Stimulated activated CD4-positive, alpha-beta T cell treated with anti-CD3 and anti-CD28 coated beads, Interleukin-1b, Interleukin-23, amount 100 ng/mL, for 4 hours (primary cell): ENCODE data around the gene FLT3LG.

Experiments used
- DNase-seq, 2 donors: peaks; one replicate each; pipeline ENCODE4 v3.0.0-alpha.2; 2020; ENCODE audit warnings: low read depth in 2 of 2

The FLT3LG gene

GRCh38 chr19:49473868-49474541, at the start of gene FLT3LG:
FLT3LG (plus strand) TSS chr19:49474215; CDS start chr19:49474640, 425 bp downstream.
- peak; percentile 85 to 86 for DNase-seq

DNA sequence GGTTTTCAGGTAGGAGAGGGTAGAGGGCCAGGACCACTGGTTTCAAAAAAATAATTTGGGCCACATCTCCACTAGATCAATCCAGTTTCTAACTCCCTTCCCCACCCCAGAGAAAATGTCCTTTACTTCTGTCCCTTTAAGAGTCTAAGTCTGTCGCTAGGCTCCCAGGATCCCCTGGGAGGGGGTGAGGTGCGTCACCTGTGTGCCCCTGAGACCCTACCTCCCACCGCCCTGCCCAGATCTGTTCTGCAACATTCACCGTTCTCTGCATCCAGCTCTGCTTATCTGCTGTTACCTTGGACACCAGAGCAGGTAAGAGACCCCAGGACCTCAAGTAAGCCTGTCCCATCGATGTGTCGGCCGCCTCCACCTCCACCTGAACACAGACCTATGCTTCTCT, 48.8 kb upstream of the FLT3LG start, which contains the start of gene GFY:
Gene GFY, plus strand, starts transcription at position 211 of the 400 bp plus-strand sequence. CDS start 1,043 bp downstream, outside the sequence.
- no peak for DNase-seq

GRCh38 chr19:49425922-49426592, 48.0 kb upstream of the FLT3LG start:
- no peak for DNase-seq

GRCh38 chr19:49427339-49427738, 46.7 kb upstream of the FLT3LG start:
- no peak for DNase-seq

GRCh38 chr19:49427855-49428546, 46.0 kb upstream of the FLT3LG start:
- DNase-seq = no peak

DNA sequence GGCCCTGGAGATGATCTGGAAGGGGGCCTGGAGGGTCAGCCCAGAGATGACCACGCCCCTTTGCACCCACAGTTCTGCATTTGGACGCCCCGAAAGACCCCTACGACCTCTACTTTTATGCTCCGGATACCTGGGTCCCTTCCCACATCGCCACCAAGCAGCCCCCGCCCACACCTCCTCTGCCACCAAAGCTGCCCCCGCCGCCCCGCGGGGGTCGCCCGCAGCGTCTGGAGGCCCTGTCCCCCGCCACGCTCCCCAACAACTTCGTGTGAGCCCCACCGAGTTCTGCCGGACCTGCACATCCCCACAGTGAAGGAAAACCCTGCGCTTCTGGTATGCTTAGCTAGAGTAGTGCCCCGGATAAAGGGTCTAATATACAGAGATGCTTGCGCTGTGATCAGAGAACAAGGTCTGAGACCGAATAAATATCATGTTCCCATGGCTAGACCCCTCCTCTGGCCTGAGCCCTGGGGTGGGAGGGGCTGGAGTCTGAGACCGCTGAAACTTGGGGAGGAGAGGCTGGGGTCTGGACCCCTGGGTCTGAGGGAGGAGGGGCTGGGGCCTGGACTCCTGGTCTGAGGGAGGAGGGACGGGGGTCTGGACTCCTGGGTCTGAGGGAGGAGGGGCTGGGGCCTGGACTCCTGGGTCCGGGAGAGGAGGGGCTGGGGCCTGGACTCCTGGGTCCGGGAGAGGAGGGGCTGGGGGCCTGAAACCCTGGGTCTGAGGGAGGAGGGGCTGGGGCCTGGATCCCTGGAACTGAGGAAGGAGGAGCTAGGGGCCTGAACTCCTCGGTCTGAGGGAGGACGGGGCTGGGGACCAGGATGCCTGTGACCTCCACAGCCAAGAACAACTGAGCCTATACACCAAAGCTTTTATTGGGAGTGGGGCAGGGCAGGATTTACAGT, 45.2 kb upstream of the FLT3LG start:
- no peak for DNase-seq

GRCh38 chr19:49430172-49430677, 43.8 kb upstream of the FLT3LG start:
- DNase-seq = no peak

DNA sequence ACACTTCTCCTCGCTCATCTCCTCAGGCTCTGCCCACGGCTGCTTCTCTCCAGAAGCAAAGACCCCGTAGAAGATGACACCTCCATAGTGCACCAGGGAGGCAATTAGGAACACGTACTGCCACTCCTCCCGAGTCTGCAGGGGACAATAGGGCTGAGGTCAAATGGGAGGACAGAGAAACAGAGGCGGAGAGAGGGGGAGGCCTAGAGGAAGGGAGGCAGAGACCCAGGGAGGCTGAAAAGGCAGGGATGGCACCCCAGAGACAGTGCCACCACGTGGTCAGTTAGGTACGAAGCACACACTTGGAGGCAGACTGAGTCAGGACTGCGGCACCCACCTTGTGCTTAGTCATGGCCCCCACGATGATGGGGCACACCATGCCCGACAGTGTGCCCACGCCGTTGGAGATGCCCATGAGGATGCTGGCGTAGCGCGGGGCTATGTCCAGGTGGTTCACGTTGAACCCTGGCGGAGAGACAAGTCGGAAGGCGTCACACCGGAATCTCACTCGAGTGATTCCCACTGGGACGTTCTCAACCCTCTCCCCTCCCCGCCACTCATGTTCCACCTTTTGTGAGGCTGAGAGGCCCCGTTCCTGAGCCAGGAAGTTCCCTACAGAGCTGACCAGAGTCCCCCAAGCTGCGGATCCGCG, 43.2 kb upstream of the FLT3LG start:
- DNase-seq = no peak

DNA sequence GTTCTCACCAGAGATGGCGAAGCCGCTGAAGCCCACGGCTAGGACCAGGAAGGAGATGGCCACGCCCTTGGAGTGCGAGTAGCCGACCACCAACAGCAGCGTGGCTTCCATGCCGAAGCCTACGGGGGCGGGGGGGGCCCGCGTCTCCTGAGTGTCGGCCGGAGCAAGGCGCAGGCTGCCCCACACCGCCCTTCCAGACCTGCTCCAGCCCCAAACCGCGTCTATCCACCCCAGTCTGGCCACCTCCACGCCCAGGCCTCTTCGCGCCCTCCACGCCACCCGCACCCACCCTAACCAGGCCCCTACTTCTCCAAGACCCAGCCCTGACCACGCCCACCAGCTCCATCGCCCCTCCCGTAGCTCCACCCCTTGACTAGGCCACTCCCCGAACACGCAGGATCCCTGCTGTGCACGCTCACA, 42.7 kb upstream of the FLT3LG start:
- no peak for DNase-seq

DNA sequence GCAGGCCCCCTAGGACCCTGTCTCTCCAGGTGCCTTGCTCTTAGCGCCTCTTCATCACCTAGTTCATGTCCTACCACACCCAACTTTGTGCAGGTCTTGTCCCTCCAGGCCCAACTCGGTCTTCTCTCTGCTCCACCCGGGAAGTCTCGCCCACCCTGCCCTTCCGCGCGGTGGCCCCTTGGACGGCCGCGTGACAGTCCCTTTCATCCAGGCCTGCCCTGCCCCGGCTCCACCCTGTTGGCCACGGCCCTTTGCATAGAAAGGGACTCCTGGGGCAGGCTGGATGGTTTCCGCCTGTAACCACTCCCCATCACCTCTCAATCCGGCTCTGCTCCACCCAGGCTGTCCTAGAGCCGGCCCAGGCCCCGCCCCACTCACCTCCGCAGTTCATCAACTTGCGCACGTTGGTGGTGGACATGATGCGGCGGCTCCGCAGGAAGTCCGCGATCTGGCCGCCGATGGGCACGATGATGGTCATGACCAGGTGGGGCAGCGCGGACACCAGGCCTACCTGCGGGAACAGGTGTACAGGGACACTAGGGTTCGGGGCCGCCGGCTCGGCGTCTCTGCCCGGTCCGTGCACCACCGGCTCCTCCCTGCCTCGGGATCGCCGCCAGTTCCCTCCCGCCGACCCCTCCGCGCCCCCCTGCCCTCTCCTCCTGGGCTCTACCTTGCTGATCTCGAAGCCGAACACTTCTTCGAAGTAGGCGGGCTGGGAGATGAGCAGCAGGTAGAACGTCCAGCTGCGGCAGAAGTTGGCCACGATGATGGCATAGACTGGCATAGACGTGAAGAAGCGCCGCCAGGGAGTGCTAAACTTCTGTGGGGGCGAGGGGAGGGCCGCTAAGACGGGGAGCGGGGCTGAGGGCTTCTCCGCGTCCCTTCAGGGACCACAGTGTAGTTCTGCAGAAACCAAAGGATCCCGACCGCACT, 41.6 kb upstream of the FLT3LG start:
- no peak for DNase-seq

GRCh38 chr19:49433240-49433901, 40.6 kb upstream of the FLT3LG start:
- no peak for DNase-seq

DNA sequence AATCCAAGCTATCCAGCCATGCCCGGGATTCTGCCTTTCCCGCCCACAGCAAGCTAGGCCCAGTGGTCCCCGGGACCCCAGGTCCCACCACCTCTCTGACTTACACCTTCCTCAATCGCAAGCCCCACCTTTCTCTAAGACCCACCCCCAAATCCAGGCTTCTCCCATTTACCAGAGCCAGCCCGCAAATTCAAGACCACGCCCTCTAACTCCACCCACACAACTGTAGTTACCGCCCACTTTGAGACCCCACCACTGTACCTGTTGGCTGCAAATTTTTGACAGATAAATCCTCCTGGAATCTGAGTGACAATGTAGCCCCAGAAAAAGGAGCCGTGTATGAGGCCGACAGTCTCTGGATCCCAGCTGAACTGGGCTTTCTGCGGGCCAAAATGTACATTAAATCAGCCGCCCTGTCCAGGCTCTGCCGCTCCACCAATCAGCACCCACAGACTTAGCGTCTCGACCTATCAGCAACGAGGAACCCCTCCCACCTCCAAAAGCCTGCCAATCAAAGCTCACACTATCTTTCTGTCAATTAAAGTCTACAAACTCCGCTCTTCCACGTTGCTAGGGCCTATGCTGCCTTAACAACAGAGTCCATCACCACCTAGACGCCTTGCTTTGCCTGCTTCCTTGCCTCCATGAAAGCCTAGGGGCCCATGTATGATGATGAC, 39.0 kb upstream of the FLT3LG start:
- no peak for DNase-seq

DNA sequence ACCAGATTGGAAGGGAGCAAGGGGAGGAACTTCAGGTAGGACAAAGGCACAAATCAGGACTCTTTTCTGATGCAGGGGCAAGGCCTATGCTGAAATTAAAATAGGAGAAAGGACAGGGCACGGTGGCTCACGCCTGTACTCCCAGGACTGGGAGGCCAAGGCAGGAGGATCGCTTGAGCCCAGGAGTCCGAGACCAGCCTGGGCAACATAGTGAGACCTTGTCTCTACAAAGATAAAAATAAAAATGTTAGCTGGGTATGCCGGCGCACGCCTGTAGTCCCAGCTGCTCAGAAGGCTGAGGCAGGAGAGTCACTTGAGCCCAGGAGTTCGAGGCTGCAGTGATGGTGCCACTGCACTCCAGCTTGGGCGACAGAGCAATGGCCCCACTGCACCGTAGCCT, 38.3 kb upstream of the FLT3LG start:
- DNase-seq = no peak

DNA sequence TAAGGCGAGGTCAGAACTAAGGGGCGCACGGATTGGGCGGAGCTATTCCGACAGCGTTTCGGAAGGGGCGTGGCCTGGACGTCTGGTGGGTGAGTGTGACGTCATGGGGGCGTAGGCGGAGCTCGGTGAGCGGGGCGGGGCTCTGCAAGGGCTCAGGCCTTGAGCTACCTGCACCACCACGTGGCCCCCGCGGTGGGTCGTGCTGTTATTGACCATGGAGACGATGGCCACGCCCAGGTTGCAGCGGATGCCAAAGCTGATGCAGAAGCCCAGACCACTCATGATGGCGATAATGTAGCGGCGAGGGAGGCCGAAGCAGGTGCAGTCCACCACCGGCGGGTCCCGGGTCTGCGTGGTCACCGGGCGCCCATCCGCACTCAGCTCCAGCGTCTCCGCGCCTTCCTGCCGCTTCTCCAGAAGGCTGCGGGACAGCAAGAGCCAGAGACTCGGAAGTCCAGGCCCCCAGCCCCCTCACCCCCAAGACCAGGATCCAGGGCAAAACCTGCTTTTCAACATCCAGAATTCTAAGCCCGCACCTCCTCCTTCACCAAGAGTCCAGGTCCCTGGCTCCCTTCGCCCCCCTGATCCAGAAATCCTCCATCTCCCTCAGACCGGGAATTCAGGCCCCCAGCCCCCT, 37.5 kb upstream of the FLT3LG start:
- DNase-seq = peak in 1 of 2 donors; percentile 47

- no peak for DNase-seq
These were observed 36.8 kb upstream of the FLT3LG start for GRCh38 chr19:49437231-49437630.

GRCh38 chr19:49438261-49438660, 35.8 kb upstream of the FLT3LG start:
- DNase-seq = no peak

DNA sequence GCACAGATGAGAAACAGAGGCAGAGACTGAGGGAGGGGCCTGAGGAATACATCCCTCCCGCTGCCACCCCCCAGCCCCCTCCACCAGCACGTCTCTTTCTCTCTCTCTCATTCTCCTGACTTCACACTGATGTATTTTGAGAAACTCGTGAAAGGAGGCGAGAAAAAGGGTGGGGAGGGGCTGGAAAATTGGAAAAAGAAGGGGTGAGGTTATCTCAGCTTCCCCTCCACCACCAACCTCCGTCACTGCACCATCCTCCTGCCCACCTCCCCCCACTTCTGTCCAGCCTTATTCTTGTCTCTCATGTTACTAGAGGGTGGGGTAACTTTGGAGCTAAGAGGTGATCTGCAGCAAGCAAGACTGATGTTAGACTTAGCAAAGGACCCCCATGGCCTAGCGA, 34.2 kb upstream of the FLT3LG start:
- no peak for DNase-seq
